Middle frontal gyrus (tissue), 1 donor: ENCODE data around the gene XIST.
"Not testable (repeated sequence)": the region's sequence is repeated elsewhere in the genome, so short reads cannot be mapped to it uniquely, and the experiment has no call there.

ENCODE experiments used
- DNase-seq: peaks from one replicate; pipeline ENCODE4 v3.0.0-alpha.2; 2015; ENCODE audit warnings: low spot score; ENCODE audit errors: extremely low spot score

The XIST gene

GRCh38 chrX:73852467-73852866, at the start of gene XIST:
TSS of gene XIST (minus strand) at chrX:73852714.
- DNase-seq, result no peak

- DNase-seq, result not testable (repeated sequence)
Observed at GRCh38 chrX:73898315-73898714, 45.8 kb upstream of the XIST start.

GRCh38 chrX:73892515-73893090, 40.1 kb upstream of the XIST start:
- DNase-seq, result not testable (repeated sequence)

DNA sequence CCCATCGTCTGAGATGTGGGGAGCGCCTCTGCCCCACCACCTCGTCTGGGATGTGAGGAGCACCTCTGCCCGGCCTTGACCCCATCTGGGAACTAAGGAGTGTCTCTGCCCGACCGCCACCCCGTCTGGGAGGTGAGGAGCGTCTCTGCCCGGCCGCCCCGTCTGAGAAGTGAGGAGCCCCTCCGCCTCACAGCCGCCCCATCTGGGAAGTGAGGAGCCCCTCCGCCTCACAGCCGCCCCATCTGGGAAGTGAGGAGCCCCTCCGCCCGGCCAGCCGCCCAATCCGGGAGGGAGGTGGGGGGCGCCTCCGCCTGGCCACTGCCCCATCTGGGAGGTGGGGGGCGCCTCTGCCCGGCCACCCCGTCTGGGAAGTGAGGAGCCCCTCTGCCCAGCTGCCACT, 29.7 kb upstream of the XIST start:
- not testable (repeated sequence) for DNase-seq

DNA sequence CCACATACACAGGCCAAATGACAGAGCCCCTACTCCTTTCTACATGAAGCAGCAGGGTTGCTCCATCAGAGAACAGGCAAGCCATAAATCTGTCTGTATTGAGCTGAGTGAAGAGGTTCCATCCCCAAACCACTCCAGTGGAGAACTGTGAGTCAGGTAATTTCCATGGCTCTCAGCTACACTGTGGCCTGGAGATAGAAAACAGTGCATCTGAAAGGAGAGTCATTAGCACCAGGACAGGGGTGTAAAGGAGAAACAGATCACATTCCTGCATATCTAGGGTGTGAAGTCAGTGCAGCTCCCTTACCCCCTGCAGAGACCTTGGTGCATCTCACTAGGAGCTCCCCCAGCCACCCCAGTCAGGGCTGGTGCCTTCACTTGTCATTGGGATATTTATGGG, 25.2 kb upstream of the XIST start:
- no peak for DNase-seq

- DNase-seq, result no peak
Observed at GRCh38 chrX:73876911-73877310, 24.4 kb upstream of the XIST start.

DNA sequence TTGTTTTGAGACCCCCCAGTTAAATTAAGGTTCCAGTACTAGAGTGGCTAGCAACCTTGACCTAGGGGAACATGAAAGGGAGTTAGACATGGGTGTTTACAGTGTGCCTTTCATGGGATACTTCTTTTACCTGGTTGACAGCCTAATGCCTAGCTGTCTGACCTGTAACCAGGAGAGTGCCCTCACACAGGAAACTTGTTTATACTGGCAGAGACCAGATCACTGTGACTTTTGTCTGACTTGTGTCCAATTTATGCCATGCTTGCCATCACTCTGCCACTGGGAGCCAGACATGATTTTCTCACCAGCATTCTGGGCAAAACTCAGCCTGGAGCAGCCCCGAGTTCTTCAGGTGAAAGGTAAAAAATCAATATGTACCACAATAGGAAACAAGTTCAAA, 16.4 kb upstream of the XIST start:
- no peak for DNase-seq

GRCh38 chrX:73867144-73867543, 14.6 kb upstream of the XIST start:
- DNase-seq, result no peak

GRCh38 chrX:73863852-73864251, 11.3 kb upstream of the XIST start:
- DNase-seq, result no peak

- no peak for DNase-seq
Observed at GRCh38 chrX:73863268-73863667, 10.8 kb upstream of the XIST start.

GRCh38 chrX:73859622-73860021, 7.1 kb upstream of the XIST start:
- no peak for DNase-seq

DNA sequence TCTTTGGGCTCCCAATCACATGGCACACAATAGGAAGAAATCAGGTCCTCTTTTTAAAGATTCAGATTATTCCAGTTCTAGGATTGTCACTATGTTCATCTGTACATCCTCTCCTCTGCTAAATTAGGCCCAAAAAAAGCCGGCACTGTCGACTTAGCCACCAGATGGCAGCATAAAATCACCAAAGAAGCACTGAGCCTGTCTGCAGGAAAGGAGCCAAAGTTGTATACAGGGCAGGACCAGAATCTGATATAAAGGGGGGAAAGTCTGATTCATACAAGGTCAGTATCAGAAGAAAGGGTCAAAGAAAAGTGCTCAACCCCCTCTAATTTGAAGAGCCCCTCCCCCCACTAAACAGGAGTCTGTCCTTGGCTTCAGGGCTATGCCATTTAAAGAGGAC, 3.0 kb upstream of the XIST start:
- DNase-seq, result peak; percentile 53

DNA sequence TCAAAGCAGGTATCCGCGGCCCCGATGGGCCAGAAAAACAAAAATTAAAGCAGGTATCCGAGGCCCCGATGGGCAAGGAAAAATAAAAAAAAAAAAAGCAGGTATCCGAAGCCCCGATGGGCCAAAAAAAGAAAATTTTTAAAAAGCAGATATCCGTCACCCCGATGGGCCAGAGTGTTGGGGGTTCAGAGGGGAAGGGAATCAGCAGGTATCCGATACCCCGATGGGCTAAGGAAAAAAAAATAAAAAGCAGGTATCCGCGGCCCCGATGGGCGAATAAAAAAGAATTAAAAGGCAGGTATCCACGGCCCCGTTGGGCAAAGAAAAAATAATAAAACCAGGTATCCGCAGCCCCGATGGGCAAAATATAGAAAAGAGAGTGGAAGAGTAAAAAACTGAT, 492 bp downstream of the XIST start:
- no peak for DNase-seq

GRCh38 chrX:73851014-73852009, 1.2 kb downstream of the XIST start:
- no peak for DNase-seq

- DNase-seq, result no peak
Observed at GRCh38 chrX:73850124-73851013, 2.1 kb downstream of the XIST start.

DNA sequence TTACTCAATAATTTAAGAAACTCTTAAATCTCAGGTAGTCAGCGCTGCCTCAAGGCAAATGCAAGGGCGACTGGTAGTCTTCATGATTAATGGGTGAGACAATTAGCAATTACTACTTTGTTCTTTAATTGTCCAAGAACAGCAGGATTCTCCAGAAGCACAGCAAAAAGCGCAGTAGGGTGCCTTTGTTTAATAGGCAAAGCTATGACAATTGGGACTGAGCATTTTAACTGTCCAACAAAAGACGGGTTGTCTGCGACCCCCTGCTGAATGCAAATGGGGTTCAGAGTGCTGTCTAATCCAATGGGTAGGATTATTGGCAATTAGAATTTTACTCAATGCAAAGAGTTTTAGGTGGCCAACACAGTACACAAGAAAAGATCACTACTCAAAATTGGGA, 3.4 kb downstream of the XIST start:
- DNase-seq, result no peak

DNA sequence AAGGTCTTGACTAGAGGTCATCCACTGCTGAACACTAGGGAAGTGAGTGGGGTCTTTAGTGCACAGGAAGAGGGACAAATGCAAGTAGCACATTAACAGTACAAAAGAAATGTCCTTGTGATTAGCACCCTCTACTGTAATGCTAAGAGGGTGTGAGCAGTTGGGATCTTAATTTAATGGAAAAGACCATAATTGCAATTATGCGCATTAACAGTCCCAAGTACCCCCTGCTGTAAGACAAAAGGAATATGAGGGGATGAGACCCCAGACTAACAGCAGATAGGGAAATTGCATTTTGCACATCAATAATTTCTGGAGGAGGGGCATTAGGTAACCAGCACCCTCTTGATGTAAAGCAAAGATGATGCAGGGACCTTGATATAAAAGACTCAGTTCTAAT, 4.5 kb downstream of the XIST start:
- DNase-seq, result no peak

DNA sequence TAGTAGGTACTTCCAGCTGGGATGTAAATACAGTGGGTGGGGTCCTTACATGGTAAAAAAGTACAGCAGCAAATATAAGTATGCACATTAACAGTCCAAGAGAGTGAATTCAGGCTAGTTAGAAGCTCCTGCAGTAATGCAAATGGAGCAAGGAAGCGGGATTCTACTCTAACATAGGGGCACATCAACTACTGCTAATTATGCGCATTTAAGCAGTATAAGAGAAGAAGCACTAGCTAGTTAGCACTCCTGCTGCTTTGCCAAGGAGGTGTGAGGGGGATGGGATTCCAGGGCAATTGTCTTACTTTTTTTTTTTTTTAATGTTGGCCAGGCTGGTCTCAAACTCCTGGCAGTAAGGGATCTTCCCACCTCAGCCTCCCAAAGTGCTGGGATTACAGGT, 5.4 kb downstream of the XIST start:
- DNase-seq, result no peak

DNA sequence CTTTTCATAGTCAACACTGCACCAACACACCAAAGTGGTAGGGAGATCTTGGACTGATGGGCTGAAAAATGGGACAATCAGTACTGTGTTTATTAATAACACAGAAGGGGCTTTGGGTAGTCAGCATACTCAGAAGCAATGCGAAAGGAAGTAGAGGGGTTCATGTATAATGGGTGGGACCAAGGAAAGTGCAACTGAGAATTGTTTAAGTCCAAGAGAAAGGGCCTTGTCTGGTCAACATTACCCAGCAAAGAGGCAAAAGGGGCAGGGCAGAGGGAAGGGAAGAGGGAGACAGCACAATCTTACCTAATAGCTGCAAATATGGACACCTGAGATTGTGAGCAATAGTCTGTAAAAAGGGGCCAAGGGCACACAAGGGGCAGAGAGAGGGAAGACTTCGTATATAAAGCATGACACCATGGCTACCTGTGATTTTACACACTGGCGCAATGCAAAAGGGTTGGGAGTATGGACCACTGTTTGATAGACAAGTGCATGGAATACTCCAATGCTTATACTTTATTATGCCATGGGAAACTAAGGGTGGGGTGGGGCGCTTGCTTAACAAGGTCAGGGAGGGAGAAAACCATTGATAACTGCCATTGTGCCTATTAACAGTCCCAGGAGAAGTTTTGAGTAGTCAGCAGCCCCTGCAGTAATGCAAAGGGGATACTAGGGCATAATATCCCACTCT, 9.8 kb downstream of the XIST start:
- no peak for DNase-seq

DNA sequence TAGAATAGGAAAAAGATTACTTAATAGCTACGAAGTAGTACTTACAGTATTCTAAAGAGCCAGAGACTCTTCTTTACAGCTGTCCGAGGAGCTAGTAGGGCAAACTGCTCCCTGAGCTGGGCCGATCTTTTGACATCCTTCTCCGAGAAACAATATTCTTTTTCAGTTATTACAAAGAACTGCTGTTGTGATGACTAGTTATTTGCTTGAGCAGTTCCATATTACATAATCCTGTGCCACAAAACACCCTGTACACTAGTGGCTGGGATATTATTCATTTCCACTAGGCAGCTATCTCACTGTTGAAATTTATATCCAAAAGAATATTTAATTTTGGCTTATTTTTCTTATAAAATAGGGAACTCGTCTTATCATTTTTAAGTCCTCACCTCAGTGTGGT, 11.2 kb downstream of the XIST start:
- DNase-seq, result no peak
